ENCODE results near the gene SCFD2. TPM values are rescaled to one million over a fixed set of nuclear protein-coding genes. Genes with fewer than 3 reads are reported as not detected.

Gene SCFD2
- total and polyA plus RNA-seq, 7 donors: 3.7 to 16.6 (median 10.7) TPM

- Histone ChIP-seq H3K4me1 (no peaks in the 10 kb centered on the region), H3K27ac (no peak overlapping the region), H3K36me3 (no peaks in the 10 kb centered on the region), H3K9me3 (no peaks in the 10 kb centered on the region), H3K27me3 (no peaks in the 10 kb centered on the region), H3K4me3 (no peak overlapping the region)
- no peak for DNase-seq
- no peak for TF ChIP-seq CTCF (IDR thresholded peaks at IDR 0.05)
- no peak for TF ChIP-seq EP300 (IDR thresholded peaks at IDR 0.05)
- no peak for TF ChIP-seq POLR2A (IDR thresholded peaks at IDR 0.05)
- no peak for TF ChIP-seq POLR2AphosphoS5 (IDR thresholded peaks at IDR 0.05)
- 96 to 97% methylated on average over 4 of the region's 4 CpGs for WGBS, 2 donors
- intact Hi-C loops (cut with DNase I): no loop called here
Observed at GRCh38 chr4:52903273-52903672, 462.6 kb downstream of the SCFD2 start.

- DNase-seq: no peak
- no peak overlapping the region for H3K27ac ChIP-seq
- no peaks in the 10 kb centered on the region for H3K27me3 ChIP-seq
- intact Hi-C loops (cut with DNase I): no loop called here
- H3K9me3 ChIP-seq: no peaks in the 10 kb centered on the region
- no peak overlapping the region for H3K4me3 ChIP-seq
- no peaks in the 10 kb centered on the region for H3K4me1 ChIP-seq
- TF ChIP-seq CTCF (IDR thresholded peaks at IDR 0.05) (no peak), EP300 (IDR thresholded peaks at IDR 0.05) (no peak), POLR2A (IDR thresholded peaks at IDR 0.05) (no peak), POLR2AphosphoS5 (IDR thresholded peaks at IDR 0.05) (no peak)
- H3K36me3 ChIP-seq: no peaks in the 10 kb centered on the region
- WGBS, 2 donors: 90 to 97% methylated on average over 1 of the region's 1 CpG
Observed at GRCh38 chr4:52894443-52894842, 471.4 kb downstream of the SCFD2 start.

- Histone ChIP-seq H3K36me3 (no peaks in the 10 kb centered on the region), H3K4me3 (no peak overlapping the region), H3K9me3 (peaks cover 0 to 1% (median 0%) of the 10 kb centered on the region in 4 donors), H3K4me1 (no peaks in the 10 kb centered on the region), H3K27ac (no peak overlapping the region), H3K27me3 (no peaks in the 10 kb centered on the region)
- no peak for TF ChIP-seq CTCF (IDR thresholded peaks at IDR 0.05)
- no peak for TF ChIP-seq EP300 (IDR thresholded peaks at IDR 0.05)
- no peak for TF ChIP-seq POLR2AphosphoS5 (IDR thresholded peaks at IDR 0.05)
- TF ChIP-seq POLR2A (IDR thresholded peaks at IDR 0.05): no peak
- no peak for DNase-seq
- intact Hi-C loops (cut with DNase I): no loop called here
- WGBS, 2 donors: 83 to 94% methylated on average over 3 of the region's 3 CpGs
Observed at GRCh38 chr4:52892880-52893279, 473.0 kb downstream of the SCFD2 start.

GRCh38 chr4:52891743-52892142, 474.1 kb downstream of the SCFD2 start:
- H3K4me3 ChIP-seq: no peak overlapping the region
- H3K27me3 ChIP-seq: no peaks in the 10 kb centered on the region
- no peak for DNase-seq
- no peaks in the 10 kb centered on the region for H3K36me3 ChIP-seq
- WGBS, 2 donors: 85 to 94% methylated on average over 1 of the region's 1 CpG
- H3K9me3 ChIP-seq: peaks cover 0 to 1% (median 0%) of the 10 kb centered on the region in 4 donors
- H3K4me1 ChIP-seq: no peaks in the 10 kb centered on the region
- TF ChIP-seq EP300 (IDR thresholded peaks at IDR 0.05) (no peak), POLR2AphosphoS5 (IDR thresholded peaks at IDR 0.05) (no peak), POLR2A (IDR thresholded peaks at IDR 0.05) (no peak), CTCF (IDR thresholded peaks at IDR 0.05) (no peak)
- intact Hi-C loops (cut with DNase I): no loop called here
- no peak overlapping the region for H3K27ac ChIP-seq

- 80% methylated on average over 1 of the region's 1 CpG for WGBS, 2 donors
Observed at GRCh38 chr4:52890521-52890791, 475.4 kb downstream of the SCFD2 start.

More at GRCh38 chr4:52890521-52890791, 475.4 kb downstream of the SCFD2 start:
- no peak for TF ChIP-seq POLR2AphosphoS5 (IDR thresholded peaks at IDR 0.05)
- TF ChIP-seq EP300 (IDR thresholded peaks at IDR 0.05): no peak
- TF ChIP-seq POLR2A (IDR thresholded peaks at IDR 0.05): no peak
- intact Hi-C loops (cut with DNase I): no loop called here
- DNase-seq: no peak
- H3K27me3 ChIP-seq: no peaks in the 10 kb centered on the region
- no peaks in the 10 kb centered on the region for H3K36me3 ChIP-seq
- no peaks in the 10 kb centered on the region for H3K4me1 ChIP-seq
- H3K27ac ChIP-seq: no peak overlapping the region
- no peak overlapping the region for H3K4me3 ChIP-seq
- H3K9me3 ChIP-seq: peaks cover 0 to 1% (median 0%) of the 10 kb centered on the region in 4 donors

Data from sigmoid colon (tissue), 7 donors.